Ramos (cell line): ENCODE results near the gene UNC13A.

Source experiments
- in situ Hi-C: fragments of 300-500 bp; cut with MboI; formaldehyde crosslinking; loops from one replicate; pipeline ENCODE4 v1.14.3; 2022; ENCODE audit warnings: low sequenced_read_pairs; ENCODE audit not compliant: unreplicated experiment

The UNC13A gene

GRCh38 chr19:17687857-17688784 is at the start of gene UNC13A:
UNC13A (minus strand) TSS chr19:17688354; CDS start chr19:17688199, 155 bp downstream.
- in situ Hi-C loops: no loop called here

DNA sequence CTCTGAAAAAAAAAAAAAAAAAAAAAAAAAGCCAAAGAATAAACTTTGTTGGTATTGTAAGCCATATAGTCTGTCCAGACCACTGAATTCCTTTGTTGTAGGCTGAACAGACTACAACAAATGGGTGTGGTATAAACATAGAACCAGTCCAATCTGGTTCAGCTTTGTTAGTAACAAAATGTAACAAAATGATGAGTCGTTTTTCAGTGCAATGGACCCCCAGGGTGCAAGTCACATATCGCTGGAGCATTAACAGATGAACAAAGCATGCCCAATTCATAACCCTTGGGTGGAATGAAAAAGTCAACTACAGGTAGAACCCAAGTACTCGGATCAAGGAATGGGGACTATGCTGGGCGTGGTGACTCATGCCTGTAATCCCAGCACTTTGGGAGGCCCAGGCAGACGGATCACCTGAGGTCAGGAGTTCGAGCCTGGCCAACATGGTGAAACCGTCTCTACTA is 49.6 kb upstream of the UNC13A start:
- in situ Hi-C loops: no loop called here

GRCh38 chr19:17735410-17735809 is 47.3 kb upstream of the UNC13A start:
- in situ Hi-C loops: no loop called here

DNA sequence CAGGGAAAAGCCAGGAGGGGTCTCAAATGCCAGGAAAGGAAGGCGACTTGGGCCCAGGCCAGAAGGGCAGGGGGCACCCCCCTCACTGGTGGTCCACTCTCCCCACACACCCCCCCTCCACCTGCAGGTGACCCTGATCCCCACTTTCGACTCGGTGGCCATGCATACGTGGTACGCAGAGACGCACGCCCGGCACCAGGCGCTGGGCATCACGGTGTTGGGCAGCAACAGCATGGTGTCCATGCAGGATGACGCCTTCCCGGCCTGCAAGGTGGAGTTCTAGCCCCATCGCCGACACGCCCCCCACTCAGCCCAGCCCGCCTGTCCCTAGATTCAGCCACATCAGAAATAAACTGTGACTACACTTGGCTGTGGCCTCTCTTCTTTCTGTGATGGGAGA is 46.0 kb upstream of the UNC13A start:
- in situ Hi-C loops: no loop called here

DNA sequence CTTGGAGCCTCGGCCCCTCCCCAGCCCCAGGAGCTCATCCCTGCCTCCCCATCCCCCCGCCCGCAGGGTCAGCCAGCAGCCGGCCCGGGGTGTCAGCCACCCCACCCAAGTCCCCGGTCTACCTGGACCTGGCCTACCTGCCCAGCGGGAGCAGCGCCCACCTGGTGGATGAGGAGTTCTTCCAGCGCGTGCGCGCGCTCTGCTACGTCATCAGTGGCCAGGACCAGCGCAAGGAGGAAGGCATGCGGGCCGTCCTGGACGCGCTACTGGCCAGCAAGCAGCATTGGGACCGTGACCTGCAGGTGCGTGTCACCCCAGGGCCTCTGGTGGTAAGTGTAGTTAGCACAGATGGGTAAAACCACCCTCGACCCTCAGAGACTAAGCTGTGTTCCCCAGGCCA is 45.0 kb upstream of the UNC13A start:
- in situ Hi-C loops: no loop called here

- in situ Hi-C loops: no loop called here
These were observed 39.7 kb upstream of the UNC13A start for GRCh38 chr19:17727843-17728242.

DNA sequence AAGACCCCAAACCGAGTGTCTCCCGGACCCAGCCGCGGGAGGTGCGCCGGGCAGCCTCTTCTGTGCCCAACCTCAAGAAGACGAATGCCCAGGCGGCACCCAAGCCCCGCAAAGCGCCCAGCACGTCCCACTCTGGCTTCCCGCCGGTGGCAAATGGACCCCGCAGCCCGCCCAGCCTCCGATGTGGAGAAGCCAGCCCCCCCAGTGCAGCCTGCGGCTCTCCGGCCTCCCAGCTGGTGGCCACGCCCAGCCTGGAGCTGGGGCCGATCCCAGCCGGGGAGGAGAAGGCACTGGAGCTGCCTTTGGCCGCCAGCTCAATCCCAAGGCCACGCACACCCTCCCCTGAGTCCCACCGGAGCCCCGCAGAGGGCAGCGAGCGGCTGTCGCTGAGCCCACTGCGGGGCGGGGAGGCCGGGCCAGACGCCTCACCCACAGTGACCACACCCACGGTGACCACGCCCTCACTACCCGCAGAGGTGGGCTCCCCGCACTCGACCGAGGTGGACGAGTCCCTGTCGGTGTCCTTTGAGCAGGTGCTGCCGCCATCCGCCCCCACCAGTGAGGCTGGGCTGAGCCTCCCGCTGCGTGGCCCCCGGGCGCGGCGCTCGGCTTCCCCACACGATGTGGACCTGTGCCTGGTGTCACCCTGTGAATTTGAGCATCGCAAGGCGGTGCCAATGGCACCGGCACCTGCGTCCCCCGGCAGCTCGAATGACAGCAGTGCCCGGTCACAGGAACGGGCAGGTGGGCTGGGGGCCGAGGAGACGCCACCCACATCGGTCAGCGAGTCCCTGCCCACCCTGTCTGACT is 39.0 kb upstream of the UNC13A start:
- in situ Hi-C loops: no loop called here

GRCh38 chr19:17726136-17726741 is 38.1 kb upstream of the UNC13A start:
- in situ Hi-C loops: no loop called here

DNA sequence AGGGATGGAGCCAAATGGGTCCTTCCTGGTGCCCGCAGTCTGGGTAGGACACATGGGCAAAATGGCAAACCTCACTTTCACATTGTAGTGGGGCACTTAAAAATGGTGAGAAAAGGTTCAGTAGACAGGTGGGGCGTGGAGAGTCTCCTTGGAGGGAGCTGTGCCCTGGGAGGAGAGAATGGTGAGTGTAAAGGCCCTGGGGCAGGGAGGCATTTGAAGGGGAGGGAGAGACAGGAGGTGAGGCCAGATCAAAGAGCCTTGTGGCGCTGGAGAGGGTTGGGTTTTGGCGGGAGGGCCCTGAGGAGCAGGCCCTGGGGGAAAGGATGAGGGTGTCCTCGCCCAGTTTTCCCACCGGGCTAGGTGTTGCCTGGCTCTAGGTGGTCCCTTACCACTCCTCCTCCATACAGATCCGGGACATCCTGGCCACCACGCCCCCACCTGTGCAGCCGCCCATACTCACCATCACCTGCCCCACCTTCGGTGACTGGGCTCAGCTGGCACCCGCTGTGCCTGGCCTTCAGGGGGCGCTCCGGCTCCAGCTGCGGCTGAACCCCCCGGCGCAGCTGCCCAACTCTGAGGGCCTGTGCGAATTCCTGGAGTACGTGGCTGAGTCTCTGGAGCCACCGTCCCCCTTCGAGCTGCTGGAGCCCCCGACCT is 37.4 kb upstream of the UNC13A start:
- in situ Hi-C loops: no loop called here

- in situ Hi-C loops: loop anchor here (5.0 kb wide), 1 partner anchor 43 kb away; no protein-coding TSS in a partner anchor
These were observed 36.5 kb upstream of the UNC13A start for GRCh38 chr19:17724655-17725054.

GRCh38 chr19:17722655-17723240 is 34.6 kb upstream of the UNC13A start:
- in situ Hi-C loops: loop anchor here (5.0 kb wide), 1 partner anchor 45 kb away; no protein-coding TSS in a partner anchor

DNA sequence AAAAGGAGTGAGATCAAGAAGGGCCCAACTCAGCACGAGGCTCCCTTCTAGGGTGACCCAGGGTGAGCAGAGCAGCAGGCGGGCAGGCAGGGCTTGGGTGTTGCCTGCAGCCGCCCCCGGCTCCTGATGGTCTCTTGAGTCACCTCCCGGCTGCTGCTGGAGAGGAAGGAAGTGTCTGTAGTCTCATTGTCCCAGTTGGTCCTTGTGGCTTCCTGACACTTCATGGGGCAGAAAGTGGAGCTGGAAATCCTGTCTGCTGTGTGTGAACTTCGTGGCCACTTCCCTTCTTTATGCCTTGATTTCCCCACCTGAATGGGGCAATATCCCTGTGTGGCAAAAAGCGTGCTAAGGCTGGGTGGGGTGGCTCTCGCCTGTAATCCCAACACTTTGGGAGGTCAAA is 33.7 kb upstream of the UNC13A start:
- in situ Hi-C loops: loop anchor here (5.0 kb wide), 1 partner anchor 45 kb away; no protein-coding TSS in a partner anchor

GRCh38 chr19:17721111-17721628 is 33.0 kb upstream of the UNC13A start:
- in situ Hi-C loops: loop anchor here (5.0 kb wide), 1 partner anchor 46 kb away; no protein-coding TSS in a partner anchor

DNA sequence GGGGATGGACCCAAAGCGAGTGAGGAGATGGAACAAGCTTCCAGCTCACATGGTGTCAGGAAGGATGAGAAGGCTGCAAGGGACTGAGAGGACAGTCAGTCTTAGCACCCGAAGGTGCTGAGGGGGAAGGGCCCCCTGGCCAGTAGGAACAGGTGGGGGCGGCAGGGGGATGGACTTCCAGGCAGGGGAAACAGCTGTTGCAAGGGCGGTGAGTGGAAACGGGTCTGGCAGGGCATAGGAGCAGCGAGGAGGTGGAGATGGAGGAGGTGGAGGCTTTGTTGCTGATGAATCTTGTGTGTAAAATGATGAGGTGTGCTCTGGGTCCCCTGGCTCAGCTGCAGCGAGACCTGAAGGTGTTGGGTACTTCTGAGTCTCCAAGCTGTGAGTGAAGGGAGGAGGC is 32.3 kb upstream of the UNC13A start:
- in situ Hi-C loops: loop anchor here (5.0 kb wide), 1 partner anchor 47 kb away; no protein-coding TSS in a partner anchor

DNA sequence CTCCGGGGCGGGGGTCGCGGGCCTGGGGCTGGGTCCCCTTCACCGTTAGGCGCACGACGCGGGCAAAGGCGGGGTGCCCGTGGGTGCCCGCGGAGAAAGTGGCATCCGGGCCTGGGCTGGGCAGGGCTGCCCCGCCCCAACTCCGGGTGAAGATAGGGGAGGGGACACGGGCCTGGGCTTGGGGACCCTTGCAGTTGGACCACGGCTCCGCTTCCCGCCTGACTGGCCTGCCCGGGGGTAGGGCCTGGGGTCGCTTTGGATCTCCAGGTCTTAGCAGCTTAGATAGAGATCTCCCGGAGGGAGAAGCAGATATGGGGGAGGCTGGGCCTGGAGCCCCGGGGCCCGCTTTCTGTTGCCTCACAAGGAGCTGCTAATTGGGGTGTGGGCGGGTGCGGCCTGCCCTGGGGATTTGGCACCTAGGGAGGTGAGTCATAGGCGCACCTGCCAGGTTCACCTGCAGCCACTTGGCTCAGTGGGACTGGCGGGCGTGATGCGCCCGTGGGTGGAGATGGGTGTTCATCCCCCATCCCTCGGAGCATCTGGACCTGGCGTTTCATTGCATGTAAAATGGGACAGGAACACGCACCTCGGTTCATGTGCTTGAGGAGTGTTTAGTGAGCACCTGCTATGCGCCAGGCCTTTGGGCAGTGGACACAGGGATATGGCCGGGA is 31.7 kb upstream of the UNC13A start:
- in situ Hi-C loops: loop anchor here (5.0 kb wide), 1 partner anchor 47 kb away; no protein-coding TSS in a partner anchor

DNA sequence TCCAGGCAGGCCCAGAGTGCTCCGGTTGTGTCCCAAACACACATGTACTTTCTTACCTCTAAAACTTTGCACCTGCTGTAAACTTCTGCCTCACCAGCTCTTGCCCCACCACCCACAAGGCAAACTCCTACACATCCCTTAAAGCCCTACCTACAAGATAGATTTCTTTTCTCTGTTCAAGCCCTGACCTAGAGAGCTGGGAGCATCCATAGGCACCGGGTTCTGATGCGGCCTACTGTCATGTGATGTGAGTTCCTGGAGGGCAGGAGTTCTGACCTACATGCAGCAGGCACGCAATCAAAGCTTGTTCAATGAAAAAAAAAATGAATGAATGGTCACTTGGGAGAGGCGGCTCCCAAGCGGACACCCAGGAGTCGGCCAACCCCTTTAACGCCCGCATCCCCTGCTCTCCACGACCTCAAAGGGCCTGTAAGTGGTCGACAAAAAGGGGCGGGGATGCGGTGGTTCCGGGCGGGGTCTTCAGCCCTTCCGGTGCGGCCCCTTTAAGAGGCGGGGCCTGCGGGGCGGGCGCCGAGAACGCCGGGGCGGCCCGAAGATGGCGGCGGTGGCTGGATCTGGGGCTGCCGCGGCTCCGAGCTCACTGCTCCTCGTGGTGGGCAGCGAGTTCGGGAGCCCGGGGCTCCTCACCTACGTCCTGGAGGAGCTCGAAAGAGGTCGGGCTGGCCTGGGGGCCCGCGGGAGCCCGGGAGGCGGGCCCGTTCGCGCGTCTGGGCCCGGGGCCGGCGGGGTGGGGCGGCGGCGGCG is 31.0 kb upstream of the UNC13A start, which contains the start of gene MAP1S:
TSS of gene MAP1S (plus strand) at position 534 of the 765 bp plus-strand sequence. CDS start at position 557, 23 bp downstream.
- in situ Hi-C loops: no loop called here

DNA sequence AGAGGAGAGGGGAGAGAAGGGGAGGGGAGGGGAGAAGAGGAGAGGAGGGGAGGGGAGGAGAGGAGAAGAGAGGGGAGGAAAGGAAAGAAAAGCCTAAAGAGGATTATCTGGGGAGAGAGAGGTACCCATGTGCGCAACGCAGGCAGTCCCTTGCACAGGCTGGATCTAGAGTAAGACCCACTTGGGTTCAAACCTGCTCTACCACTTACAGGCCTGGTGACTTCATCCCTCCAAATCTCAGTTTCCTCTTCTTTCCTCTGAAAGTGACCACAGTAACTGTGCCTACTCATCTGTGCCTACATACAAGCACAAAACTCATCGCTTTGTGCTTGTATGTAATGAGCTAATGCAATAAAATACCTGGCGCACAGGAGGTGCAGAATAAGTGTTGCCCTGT is 30.4 kb upstream of the UNC13A start:
- in situ Hi-C loops: no loop called here
